Liver (tissue), 3 donors: ENCODE measurements around the gene PPM1K.

Experiments used
- ATF3 ChIP-seq: IDR thresholded peaks from 2 replicates; pipeline ENCODE4 v1.6.1; 2016; ENCODE audit warnings: antibody characterized with exemption
- CTCF ChIP-seq: fragments of 150-350 bp; IDR thresholded peaks from 2 replicates; pipeline ENCODE4 v1.5.1; 2017; ENCODE audit warnings: improper control_type of control experiment, low read depth, low read length; ENCODE audit not compliant: missing input control
- EGR1 ChIP-seq, 2 donors: IDR thresholded peaks; 2 replicates each; pipeline ENCODE4 v1.6.1; 2016 to 2018; ENCODE audit warnings: antibody characterized with exemption in 2 of 2, low read depth in 2 of 2
- GABPA ChIP-seq, 2 donors: IDR thresholded peaks in 1 of 2; conservative IDR thresholded peaks in 1 of 2; 2 replicates each; pipeline ENCODE4 v1.6.1; 2016; ENCODE audit warnings: antibody characterized with exemption in 2 of 2, mild to moderate bottlenecking in 1 of 2, moderate library complexity in 1 of 2
- HNF4A ChIP-seq, 2 donors: conservative IDR thresholded peaks; 2 replicates each; pipeline ENCODE4 v1.6.1; 2016; ENCODE audit warnings: antibody characterized with exemption in 2 of 2, mild to moderate bottlenecking in 2 of 2
- HNF4G ChIP-seq: IDR thresholded peaks from 2 replicates; pipeline ENCODE4 v1.6.1; 2016; ENCODE audit warnings: antibody characterized with exemption
- JUND ChIP-seq, 2 donors: IDR thresholded peaks; 2 replicates each; pipeline ENCODE4 v1.6.1; 2016; ENCODE audit warnings: antibody characterized with exemption in 2 of 2
- RAD21 ChIP-seq, 2 donors: IDR thresholded peaks; 2 replicates each; pipeline ENCODE4 v1.6.1; 2016; ENCODE audit warnings: antibody characterized with exemption in 2 of 2, mild to moderate bottlenecking in 2 of 2
- REST ChIP-seq: IDR thresholded peaks from 2 replicates; pipeline ENCODE4 v1.6.1; 2016; ENCODE audit warnings: antibody characterized with exemption, mild to moderate bottlenecking
- SP1 ChIP-seq: IDR thresholded peaks from 2 replicates; pipeline ENCODE4 v1.6.1; 2018; ENCODE audit warnings: antibody characterized with exemption, mild to moderate bottlenecking
- TAF1 ChIP-seq: conservative IDR thresholded peaks from 2 replicates; pipeline ENCODE4 v1.6.1; 2016; ENCODE audit warnings: antibody characterized with exemption, mild to moderate bottlenecking
- YY1 ChIP-seq: IDR thresholded peaks from 2 replicates; pipeline ENCODE4 v1.6.1; 2016; ENCODE audit warnings: antibody characterized with exemption, mild to moderate bottlenecking
- TF ChIP-seq, protein P1 (sequence below): IDR thresholded peaks from 2 replicates; pipeline ENCODE4 v1.6.1; 2016; ENCODE audit warnings: antibody characterized with exemption
- donor health status: healthy.
- donor health status: healthy.

- TF ChIP-seq, protein P1, sequence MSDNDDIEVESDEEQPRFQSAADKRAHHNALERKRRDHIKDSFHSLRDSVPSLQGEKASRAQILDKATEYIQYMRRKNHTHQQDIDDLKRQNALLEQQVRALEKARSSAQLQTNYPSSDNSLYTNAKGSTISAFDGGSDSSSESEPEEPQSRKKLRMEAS = no peak
- TF ChIP-seq TAF1 = no peak
- TF ChIP-seq REST = no peak
- no peak for TF ChIP-seq JUND (IDR thresholded peaks at IDR 0.05)
- TF ChIP-seq YY1 = no peak
- no peak for TF ChIP-seq CTCF
- TF ChIP-seq HNF4G = no peak
- no peak for TF ChIP-seq GABPA (IDR thresholded peaks at IDR 0.05 in 1 of 2, conservative IDR thresholded peaks at IDR 0.05 in 1 of 2)
- no peak for TF ChIP-seq SP1
- TF ChIP-seq ATF3 = no peak
- TF ChIP-seq RAD21 (IDR thresholded peaks at IDR 0.05) = no peak
- no peak for TF ChIP-seq EGR1 (IDR thresholded peaks at IDR 0.05; ENCODE audit: low read depth in 2 of 2)
- TF ChIP-seq HNF4A (conservative IDR thresholded peaks at IDR 0.05) = no peak
Measured at GRCh38 chr4:88223516-88223915, 60.8 kb downstream of the PPM1K start.
